H9 (cell line): ENCODE measurements around the gene TBCK. TPM values are rescaled to one million over a fixed set of nuclear protein-coding genes. Genes with fewer than 3 reads are reported as not detected.

Source experiments
- DNase-seq: peaks from one replicate; pipeline ENCODE4 v3.0.0-alpha.2; 2017
- H2AFZ ChIP-seq: one replicate; pipeline ENCODE4 v1.6.1; 2013; ENCODE audit warnings: mild to moderate bottlenecking, low read length, control low read depth, moderate library complexity
- H2AK5ac ChIP-seq: 2 replicates; pipeline ENCODE4 v1.6.1; 2013; ENCODE audit warnings: low read length, control low read depth, mixed read lengths; ENCODE audit not compliant: insufficient read length
- H2BK120ac ChIP-seq: one replicate; pipeline ENCODE4 v1.6.1; 2013; ENCODE audit warnings: low read depth, mild to moderate bottlenecking, low read length, control low read depth, inconsistent platforms; ENCODE audit not compliant: poor library complexity, severe bottlenecking
- H2BK12ac ChIP-seq: 2 replicates; pipeline ENCODE4 v1.6.1; 2013; ENCODE audit warnings: low read length, control low read depth, mixed read lengths, low read depth; ENCODE audit not compliant: insufficient read length
- H2BK15ac ChIP-seq: 2 replicates; pipeline ENCODE4 v1.6.1; 2013; ENCODE audit warnings: low read depth, low read length, control low read depth
- H2BK20ac ChIP-seq: one replicate; pipeline ENCODE4 v1.6.1; 2013; ENCODE audit warnings: low read depth, mild to moderate bottlenecking, low read length, control low read depth, inconsistent platforms; ENCODE audit not compliant: poor library complexity, severe bottlenecking
- H2BK5ac ChIP-seq: 2 replicates; pipeline ENCODE4 v1.6.1; 2013; ENCODE audit warnings: low read length, control low read depth, mixed read lengths; ENCODE audit not compliant: insufficient read length
- H3K14ac ChIP-seq: 2 replicates; pipeline ENCODE4 v1.6.1; 2013; ENCODE audit warnings: low read length, control low read depth; ENCODE audit not compliant: insufficient read depth
- H3K18ac ChIP-seq: 2 replicates; pipeline ENCODE4 v1.6.1; 2013; ENCODE audit warnings: low read depth, mild to moderate bottlenecking, mixed read lengths, low read length, control low read depth; ENCODE audit not compliant: insufficient read length
- H3K23ac ChIP-seq: 2 replicates; pipeline ENCODE4 v1.6.1; 2013; ENCODE audit warnings: low read length, control low read depth, mixed read lengths, low read depth; ENCODE audit not compliant: insufficient read length
- H3K23me2 ChIP-seq: 2 replicates; pipeline ENCODE4 v1.6.1; 2013; ENCODE audit warnings: low read depth, mild to moderate bottlenecking, mixed read lengths, low read length, control low read depth; ENCODE audit not compliant: insufficient read length, poor library complexity, severe bottlenecking
- H3K27ac ChIP-seq: 2 replicates; pipeline ENCODE4 v1.5.1; 2013; ENCODE audit warnings: low read length, control low read depth, mixed read lengths, low read depth; ENCODE audit not compliant: insufficient read length
- H3K27me3 ChIP-seq: 2 replicates; pipeline ENCODE4 v1.6.1; 2013; ENCODE audit warnings: low read length, control low read depth, inconsistent platforms; ENCODE audit not compliant: insufficient read depth
- H3K4ac ChIP-seq: 2 replicates; pipeline ENCODE4 v1.6.1; 2013; ENCODE audit warnings: low read depth, mild to moderate bottlenecking, control low read depth, inconsistent platforms, low read length, moderate library complexity
- H3K4me1 ChIP-seq: 2 replicates; pipeline ENCODE4 v1.6.1; 2013; ENCODE audit warnings: low read length, control low read depth, inconsistent platforms; ENCODE audit not compliant: insufficient read depth
- H3K4me2 ChIP-seq: 2 replicates; pipeline ENCODE4 v1.6.1; 2013; ENCODE audit warnings: low read length, control low read depth, mixed read lengths; ENCODE audit not compliant: insufficient read length, insufficient read depth
- H3K56ac ChIP-seq: 2 replicates; pipeline ENCODE4 v1.6.1; 2013; ENCODE audit warnings: low read depth, mild to moderate bottlenecking, mixed read lengths, low read length, control low read depth; ENCODE audit not compliant: insufficient read length
- H3K79me1 ChIP-seq: 2 replicates; pipeline ENCODE4 v1.6.1; 2013; ENCODE audit warnings: low read depth, mild to moderate bottlenecking, moderate library complexity, low read length, control low read depth, inconsistent platforms; ENCODE audit not compliant: insufficient read depth, poor library complexity, severe bottlenecking
- H3K79me2 ChIP-seq: 2 replicates; pipeline ENCODE4 v1.6.1; 2013; ENCODE audit warnings: low read length, control low read depth, inconsistent platforms; ENCODE audit not compliant: insufficient read depth
- H3K9ac ChIP-seq: 2 replicates; pipeline ENCODE4 v1.6.1; 2013; ENCODE audit warnings: low read length, control low read depth, mixed read lengths; ENCODE audit not compliant: insufficient read length; ENCODE audit errors: extremely low read depth
- H3K9me3 ChIP-seq: one replicate; pipeline ENCODE4 v1.6.1; 2013; ENCODE audit warnings: low read depth, low read length, inconsistent platforms; ENCODE audit not compliant: control insufficient read depth
- H3T11ph ChIP-seq: one replicate; pipeline ENCODE4 v1.6.1; 2013; ENCODE audit warnings: mild to moderate bottlenecking, low read length, control low read depth, inconsistent platforms
- H4K20me1 ChIP-seq: one replicate; pipeline ENCODE4 v1.6.1; 2013; ENCODE audit not compliant: control insufficient read depth, insufficient read length, insufficient read depth
- H4K5ac ChIP-seq: 2 replicates; pipeline ENCODE4 v1.6.1; 2013; ENCODE audit warnings: low read depth, mild to moderate bottlenecking, mixed read lengths, low read length, control low read depth; ENCODE audit not compliant: insufficient read length
- H4K8ac ChIP-seq: replicated peaks from 2 replicates; pipeline ENCODE4 v1.6.1; 2013; ENCODE audit warnings: low read length, control low read depth, mixed read lengths, low read depth; ENCODE audit not compliant: insufficient read length
- H4K91ac ChIP-seq: 2 replicates; pipeline ENCODE4 v1.6.1; 2013; ENCODE audit warnings: low read depth, mild to moderate bottlenecking, moderate library complexity, mixed read lengths, low read length, control low read depth; ENCODE audit not compliant: insufficient read length
- H3K27ac Mint-ChIP-seq, 3 experiments: 2 replicates in 2 of 3; 3 replicates in 1 of 3; pipeline ENCODE4 v1.8.0; 2020 to 2021; ENCODE audit warnings: mixed read lengths in 3 of 3, mild to moderate bottlenecking in 1 of 3, moderate library complexity in 1 of 3
- H3K27me3 Mint-ChIP-seq: 2 replicates; pipeline ENCODE4 v1.8.0; 2021; ENCODE audit warnings: low read depth, mild to moderate bottlenecking, moderate library complexity, mixed read lengths
- H3K36me3 Mint-ChIP-seq, 3 experiments: 2 replicates in 2 of 3; 3 replicates in 1 of 3; pipeline ENCODE4 v1.8.0; 2020 to 2021; ENCODE audit warnings: low read depth in 3 of 3, mixed read lengths in 3 of 3; ENCODE audit not compliant: insufficient read depth in 1 of 3
- H3K4me1 Mint-ChIP-seq, 2 experiments: 2 replicates each; pipeline ENCODE4 v1.8.0; 2020; ENCODE audit warnings: mixed read lengths in 2 of 2
- H3K4me3 Mint-ChIP-seq, 2 experiments: 2 replicates in 1 of 2; 3 replicates in 1 of 2; pipeline ENCODE4 v1.8.0; 2020 to 2021; ENCODE audit warnings: mild to moderate bottlenecking in 2 of 2, mixed read lengths in 2 of 2, moderate library complexity in 1 of 2
- H3K9me3 Mint-ChIP-seq, 2 experiments: 2 replicates in 1 of 2; 3 replicates in 1 of 2; pipeline ENCODE4 v1.8.0; 2020; ENCODE audit warnings: mild to moderate bottlenecking in 2 of 2, mixed read lengths in 2 of 2, moderate library complexity in 1 of 2
- CTCF ChIP-seq: fragments of 200-600 bp; sonication (generic); conservative IDR thresholded peaks from 3 replicates; pipeline ENCODE4 v1.8.0; 2021; ENCODE audit warnings: antibody characterized with exemption, mild to moderate bottlenecking
- WGBS: extraction: QIAGEN DNeasy Blood & Tissue Kit; methylation state at CpG from one replicate; pipeline ENCODE4 v1.1.7; 2013; ENCODE audit warnings: missing lambda C conversion rate, low lambda C conversion rate, mixed read lengths; ENCODE audit not compliant: insufficient read length; ENCODE audit errors: extremely low coverage; 5-methylcytosine and 5-hydroxymethylcytosine counted together
- total RNA-seq: library from RNA; stranded (reverse); gene quantifications from 2 replicates; pipeline ENCODE4 v1.2.1, GENCODE V29; 2021

The TBCK gene
- total RNA-seq, 1 experiment from 2014 or later = 22.1 TPM

GRCh38 chr4:106194801-106195200 is 121.2 kb downstream of the TBCK start:
- Histone ChIP-seq H3T11ph (no peak overlapping the region), H3K79me1 (no peaks in the 10 kb centered on the region), H2BK20ac (no peak overlapping the region), H3K9me3 (no peaks in the 10 kb centered on the region), H3K18ac (no peak overlapping the region), H4K20me1 (no peaks in the 10 kb centered on the region), H3K27me3 (no peaks in the 10 kb centered on the region), H3K23ac (no peak overlapping the region), H3K4me2 (no peak overlapping the region), H2BK120ac (no peak overlapping the region), H2BK15ac (no peak overlapping the region), H3K9ac (no peak overlapping the region), H2AFZ (no peak overlapping the region), H3K23me2 (no peaks in the 10 kb centered on the region), H3K56ac (no peak overlapping the region), H2BK5ac (no peak overlapping the region), H3K4ac (no peak overlapping the region), H4K91ac (no peak overlapping the region), H2AK5ac (no peak overlapping the region), H4K5ac (no peak overlapping the region), H3K27ac (no peak overlapping the region), H3K4me1 (no peaks in the 10 kb centered on the region), H3K14ac (no peak overlapping the region), H2BK12ac (no peak overlapping the region), H3K79me2 (no peaks in the 10 kb centered on the region), H4K8ac (no peak overlapping the region)
- TF ChIP-seq CTCF = no peak
- no CpG with 5 or more reads among the region's 1 CpG for WGBS
- H3K36me3 Mint-ChIP-seq = peaks cover 0 to 7% (median 2%) of the 10 kb centered on the region in 3 experiments; a peak in 3 of 7 replicates
- H3K4me3 Mint-ChIP-seq = no peak overlapping the region
- H3K27me3 Mint-ChIP-seq = no peaks in the 10 kb centered on the region
- no peak for DNase-seq
- peaks cover 2 to 10% of the 10 kb centered on the region in 2 experiments; a peak in 2 of 4 replicates for H3K4me1 Mint-ChIP-seq
- H3K27ac Mint-ChIP-seq = no peak overlapping the region
- H3K9me3 Mint-ChIP-seq = no peaks in the 10 kb centered on the region
